Measurements from ENCODE around the gene C1orf141.
"Not testable (repeated sequence)": the region's sequence is repeated elsewhere in the genome, so short reads cannot be mapped to it uniquely, and the experiment has no call there.

C1orf141 gene

GRCh38 chr1:67134695-67135094, at the start of gene C1orf141:
C1orf141 (minus strand) TSS chr1:67134970; CDS start chr1:67127240, 7,730 bp downstream.
- FAIRE-seq, result no peak

- no peak for FAIRE-seq
These were observed 40.8 kb upstream of the C1orf141 start for GRCh38 chr1:67175530-67176087.

DNA sequence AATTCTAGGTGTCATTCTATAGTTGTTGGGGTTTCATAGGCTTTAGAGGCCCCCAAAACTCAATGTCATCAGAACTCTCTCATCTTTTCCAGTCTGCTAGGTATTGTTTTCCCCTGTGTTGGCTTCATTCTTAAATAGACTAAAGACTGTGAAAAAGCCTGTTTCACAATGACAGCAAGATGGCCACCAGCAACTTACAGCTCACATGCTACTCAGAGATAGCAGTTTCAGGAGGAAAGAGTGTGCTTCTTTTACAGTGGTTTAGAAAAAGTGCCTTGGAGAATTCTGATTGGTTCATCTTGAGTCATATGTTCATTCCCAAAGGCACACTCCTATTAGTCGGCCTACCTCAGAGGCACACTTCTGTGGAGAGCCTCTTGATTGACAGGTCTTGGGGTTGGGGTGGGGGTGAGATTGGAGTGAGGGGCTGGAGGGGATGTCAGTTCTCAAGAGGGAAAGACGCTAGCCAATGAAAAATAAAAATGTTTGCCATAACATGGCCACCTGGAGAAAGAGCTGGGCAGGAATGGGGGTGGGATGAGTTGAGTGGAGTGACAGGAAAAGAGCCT, 40.0 kb upstream of the C1orf141 start:
- no peak for FAIRE-seq

GRCh38 chr1:67173988-67174387, 39.2 kb upstream of the C1orf141 start:
- FAIRE-seq, result no peak

DNA sequence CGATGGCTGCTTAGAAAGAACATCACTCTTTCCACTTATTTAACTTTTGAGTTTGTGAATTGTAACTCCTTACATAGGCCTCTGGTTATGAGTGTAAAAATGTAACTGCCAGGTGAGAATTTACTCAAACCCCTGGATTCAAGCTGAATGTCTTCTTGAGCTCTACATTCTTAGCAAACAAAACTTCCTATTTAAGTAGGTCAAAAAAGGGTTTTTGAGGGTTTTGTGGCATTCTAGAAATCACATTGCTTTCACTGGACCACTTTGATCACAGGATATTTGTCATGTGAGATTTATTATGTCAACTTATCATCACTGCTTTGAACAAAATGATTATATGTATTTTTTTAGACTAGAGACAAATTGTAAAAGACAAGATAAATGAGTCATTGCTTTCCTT, 37.2 kb upstream of the C1orf141 start:
- no peak for FAIRE-seq

DNA sequence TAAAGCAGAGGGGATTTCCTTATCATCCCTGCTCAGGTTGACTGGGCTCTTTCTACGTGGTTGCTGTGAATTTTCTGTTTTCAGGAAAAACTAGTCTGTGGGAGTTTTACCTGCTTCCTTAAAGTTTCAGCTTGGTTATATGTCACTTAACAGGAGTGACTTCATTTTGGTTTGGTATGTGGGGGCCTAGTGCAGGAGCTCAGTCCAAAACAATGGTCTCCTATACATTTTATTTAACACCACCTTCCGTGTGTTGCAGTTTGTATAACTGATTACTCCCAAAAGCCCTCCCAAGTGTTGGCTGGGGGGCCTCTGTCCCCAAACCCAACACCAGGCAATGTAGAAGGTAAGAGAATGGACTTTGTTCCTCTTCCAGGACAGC, 36.8 kb upstream of the C1orf141 start:
- FAIRE-seq, result no peak

DNA sequence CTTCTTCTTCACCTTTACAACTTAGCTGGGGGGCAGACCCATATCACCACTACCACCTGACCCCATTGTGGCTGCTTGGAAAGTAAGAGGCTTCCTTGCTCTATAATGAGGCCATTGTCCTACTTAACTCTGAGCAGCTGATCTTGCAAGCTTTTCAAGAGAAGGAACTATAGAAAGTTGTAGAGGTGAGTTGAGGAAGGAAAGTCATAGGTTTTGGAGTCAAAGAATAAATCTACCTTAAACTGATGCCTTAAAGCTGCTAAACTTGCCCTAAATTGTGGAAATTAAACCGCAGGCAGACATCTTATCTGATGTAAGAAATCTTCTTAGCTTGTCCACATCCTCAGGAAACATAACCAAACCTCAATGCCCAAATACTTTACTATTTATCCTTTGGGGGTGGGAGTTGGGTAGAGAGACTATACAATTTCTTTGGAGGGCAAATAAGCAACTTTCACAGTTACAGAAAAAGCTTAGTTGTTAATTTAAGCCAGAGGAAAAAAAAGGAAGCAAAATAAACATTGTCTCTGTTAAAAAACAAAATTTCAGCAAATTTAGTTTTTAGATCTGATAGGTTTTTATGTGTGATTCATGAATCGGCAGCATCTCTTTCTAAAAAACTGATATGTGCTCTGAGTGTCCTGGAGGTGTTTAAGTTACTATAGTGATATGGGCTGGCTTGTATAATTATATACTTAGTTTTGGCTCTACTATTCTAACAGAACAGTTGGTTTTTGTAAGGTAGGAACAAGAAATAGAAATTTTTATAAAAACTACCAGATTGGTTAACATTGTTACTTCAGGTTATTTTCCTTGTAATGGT, 36.2 kb upstream of the C1orf141 start:
- FAIRE-seq, result no peak

DNA sequence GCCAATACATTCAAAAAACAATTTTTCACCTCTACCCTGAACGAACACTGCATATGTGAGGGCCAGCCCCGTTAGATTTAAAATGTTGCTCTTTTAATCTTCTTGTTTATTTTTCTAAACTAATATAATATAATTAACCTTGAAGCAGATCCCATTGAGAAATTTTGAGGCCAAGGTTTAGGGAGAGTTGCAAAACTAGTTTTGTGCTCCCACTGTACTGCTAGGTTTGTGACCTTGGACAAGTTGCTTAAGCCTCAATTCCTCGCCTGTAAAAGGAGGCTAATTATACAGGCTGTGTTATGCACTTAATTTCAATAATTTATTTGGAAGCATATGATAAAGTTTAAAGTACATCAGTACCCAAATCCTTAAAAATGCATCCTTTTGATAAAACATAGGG, 35.2 kb upstream of the C1orf141 start:
- FAIRE-seq, result no peak

DNA sequence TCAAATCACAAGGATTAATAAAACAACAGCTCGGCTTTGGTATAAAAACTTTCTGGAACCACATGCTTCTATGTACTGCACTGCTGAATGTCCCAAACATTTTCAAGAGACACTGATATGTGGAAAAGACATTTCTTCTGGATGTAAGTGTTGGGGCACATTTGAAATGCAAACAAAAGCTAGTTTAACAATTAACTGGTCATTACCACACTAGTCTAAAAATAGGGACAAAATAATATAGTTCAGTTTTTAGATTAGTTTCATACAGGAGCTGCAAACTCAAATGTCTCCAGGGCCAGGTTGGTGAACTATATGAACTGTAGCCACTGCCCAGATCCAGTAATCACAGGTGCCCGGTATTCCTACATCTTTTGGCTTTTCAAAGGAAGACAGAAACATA, 34.7 kb upstream of the C1orf141 start:
- FAIRE-seq, result no peak

GRCh38 chr1:67166196-67166595, 31.4 kb upstream of the C1orf141 start, which contains the start of gene IL23R:
IL23R (plus strand) TSS chr1:67166454; CDS start chr1:67168121, 1,667 bp downstream.
- no peak for FAIRE-seq

GRCh38 chr1:67165468-67166041, 30.8 kb upstream of the C1orf141 start:
- FAIRE-seq, result no peak

DNA sequence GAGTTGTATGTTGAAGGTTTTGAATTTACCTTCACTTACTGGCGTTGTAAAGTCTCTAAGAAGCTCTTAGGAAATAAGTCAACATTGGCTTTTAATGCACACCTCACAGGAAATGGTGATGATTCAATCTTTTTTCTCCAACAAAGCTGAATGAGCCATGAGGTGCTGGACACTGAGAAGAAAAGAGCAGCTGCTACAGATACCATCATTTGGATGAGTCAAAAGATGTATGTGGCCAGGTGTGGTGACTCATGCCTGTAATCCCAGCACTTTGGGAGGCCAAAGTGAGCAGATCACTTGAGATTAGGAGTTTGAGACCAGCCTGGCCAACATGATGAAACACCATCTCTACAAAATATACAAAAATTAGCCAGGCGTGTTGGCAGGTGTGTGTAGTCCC, 28.2 kb upstream of the C1orf141 start:
- FAIRE-seq, result no peak

GRCh38 chr1:67159233-67159632, 24.5 kb upstream of the C1orf141 start:
- no peak for FAIRE-seq

- FAIRE-seq, result no peak
These were observed 23.6 kb upstream of the C1orf141 start for GRCh38 chr1:67158401-67158800.

GRCh38 chr1:67150931-67151330, 16.2 kb upstream of the C1orf141 start:
- FAIRE-seq, result no peak

DNA sequence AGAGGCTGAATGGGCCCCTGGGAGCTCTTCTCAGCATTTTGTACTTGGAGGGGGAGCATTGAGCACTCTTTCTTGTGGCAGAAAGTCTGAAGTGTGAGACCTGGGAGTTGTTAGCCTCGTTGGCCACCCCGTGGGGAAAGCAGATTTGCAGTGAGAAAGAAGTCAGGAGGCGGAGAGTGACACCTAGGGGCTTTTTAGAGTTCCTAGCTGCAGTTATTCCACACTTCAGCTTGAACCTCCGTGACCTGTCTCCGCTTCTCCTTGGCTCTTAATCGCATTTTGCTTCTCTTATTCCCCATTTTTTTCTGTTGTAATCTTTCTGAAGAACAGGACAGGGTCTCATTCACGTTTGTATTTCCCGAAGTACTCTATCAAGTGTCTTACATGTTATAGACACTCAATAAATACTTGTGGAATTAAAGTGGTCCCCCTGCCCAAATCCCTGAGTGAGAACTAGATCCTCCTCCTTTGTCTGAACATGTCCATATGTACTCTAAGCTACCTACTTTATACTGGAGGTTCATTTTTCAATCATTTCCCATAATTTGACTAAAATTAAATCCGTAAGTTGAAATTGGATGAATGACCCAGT, 14.5 kb upstream of the C1orf141 start:
- FAIRE-seq, result no peak

GRCh38 chr1:67148516-67149178, 13.9 kb upstream of the C1orf141 start:
- FAIRE-seq, result no peak

DNA sequence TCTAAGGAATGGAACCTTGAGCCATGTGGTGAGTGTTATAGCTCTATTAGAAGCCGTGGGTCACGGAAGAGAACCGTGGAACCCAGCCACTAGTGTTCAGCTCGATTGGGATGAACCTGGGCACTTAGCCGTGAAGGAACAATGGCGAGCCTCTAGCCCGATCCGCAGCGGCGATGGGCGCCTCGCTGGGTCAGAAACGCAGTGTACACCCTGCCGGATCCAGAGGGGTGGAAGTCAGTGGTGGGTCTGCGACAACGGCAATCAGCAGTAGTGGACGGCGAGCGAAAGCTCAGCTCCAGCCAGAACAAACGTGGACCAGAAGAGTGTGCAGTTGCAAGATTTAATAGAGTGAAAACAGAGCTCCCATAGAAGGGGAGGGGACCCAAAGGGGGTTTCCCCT, 13.2 kb upstream of the C1orf141 start:
- not testable (repeated sequence) for FAIRE-seq

DNA sequence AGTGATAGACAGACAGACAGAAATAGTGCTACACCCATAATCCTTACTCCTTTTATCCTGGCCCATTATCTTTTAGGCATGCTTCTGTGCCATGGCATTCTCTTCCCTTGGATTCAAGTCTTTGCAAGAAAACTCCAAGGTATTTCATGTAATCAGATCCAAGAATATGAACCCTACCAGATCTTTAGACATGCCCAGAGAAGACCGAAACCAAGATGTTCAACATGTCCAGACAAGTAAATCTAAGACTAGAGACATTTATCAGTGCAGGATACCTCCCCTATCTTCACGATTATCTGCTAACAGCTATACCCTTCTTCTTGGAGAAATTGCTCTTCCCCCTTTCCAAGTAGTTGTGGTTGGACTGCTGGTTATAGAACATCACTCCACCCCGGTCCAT, 11.8 kb upstream of the C1orf141 start:
- no peak for FAIRE-seq

GRCh38 chr1:67146101-67146500, 11.3 kb upstream of the C1orf141 start:
- FAIRE-seq, result no peak

DNA sequence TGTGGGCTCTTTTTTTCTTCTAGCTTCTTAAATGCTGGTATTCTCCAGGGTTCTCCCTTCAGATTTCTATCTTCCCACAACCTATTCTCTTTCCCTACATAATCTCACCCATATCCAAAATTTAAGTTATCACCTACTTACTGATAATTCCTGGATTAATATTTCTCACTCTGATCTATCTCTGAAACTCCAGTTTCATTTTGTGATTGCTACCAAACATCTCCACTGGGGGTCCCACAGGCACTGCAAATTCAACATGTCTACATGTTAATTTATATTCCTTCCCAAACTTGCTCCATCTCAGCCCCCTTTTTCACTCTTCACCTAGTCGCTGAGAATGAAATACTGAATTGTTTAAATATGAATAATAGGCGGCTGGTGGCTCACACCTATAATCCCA, 9.9 kb upstream of the C1orf141 start:
- FAIRE-seq, result no peak

DNA sequence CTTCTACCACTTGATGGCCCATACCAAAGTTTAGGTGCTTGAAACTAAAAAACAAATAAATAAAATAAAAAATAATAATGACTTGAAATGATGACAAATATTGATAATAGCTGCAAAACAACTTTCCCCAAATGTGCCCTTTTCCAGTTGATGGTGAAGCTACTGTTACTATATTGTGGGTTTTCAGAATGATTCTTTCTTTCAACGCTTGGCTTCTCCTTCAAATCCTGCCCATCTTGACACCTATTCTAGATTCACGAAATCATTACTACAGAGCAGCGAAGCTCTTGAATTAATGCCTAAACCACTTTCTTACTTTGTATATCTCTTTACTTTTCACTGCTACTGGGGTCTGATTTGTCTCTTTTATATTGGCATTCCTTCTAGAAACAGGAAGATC, 9.2 kb upstream of the C1orf141 start:
- no peak for FAIRE-seq

DNA sequence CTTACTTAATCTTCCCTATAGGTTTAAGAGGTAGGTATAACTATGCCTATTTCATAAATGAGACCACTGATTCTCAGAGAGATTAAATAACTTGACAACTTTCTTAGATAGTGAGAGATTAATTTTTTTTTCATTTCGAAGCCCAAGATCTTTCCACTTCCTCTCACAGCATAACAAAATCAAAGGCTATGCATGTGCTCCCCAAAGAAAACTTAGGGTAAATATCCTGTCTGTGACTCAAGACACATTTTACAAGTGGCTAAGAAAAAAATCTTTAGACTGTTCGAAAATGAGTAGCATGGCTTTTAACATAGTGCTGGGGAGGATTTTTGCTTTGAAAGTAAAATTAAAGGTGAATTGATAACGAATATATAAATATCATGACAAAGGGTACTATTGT, 8.2 kb upstream of the C1orf141 start:
- FAIRE-seq, result no peak

Measured in TTC549 (cell line).